DND-41 (cell line): ENCODE results near the gene DDX47.

Source experiments
- ATAC-seq: fragments of 200-7000 bp; cut with Tn5 transposase; 3 replicates; pipeline ENCODE4 v1.9.1; 2021; ENCODE audit warnings: low read depth; ENCODE audit not compliant: insufficient read depth
- DNase-seq: peaks from one replicate; pipeline ENCODE4 v3.0.0-alpha.2; 2020
- H2AFZ ChIP-seq: 2 replicates; pipeline ENCODE4 v1.6.0; 2012; ENCODE audit warnings: low read depth, low read length
- H3K27ac ChIP-seq: 2 replicates; pipeline ENCODE4 v1.5.1; 2012; ENCODE audit warnings: low read length, inconsistent platforms
- H3K27me3 ChIP-seq: fragments of 200-600 bp; sonication (generic); 2 replicates; pipeline ENCODE4 v1.6.0; 2012; ENCODE audit warnings: low read length, mild to moderate bottlenecking, inconsistent platforms; ENCODE audit not compliant: insufficient read depth, poor library complexity
- H3K36me3 ChIP-seq: 2 replicates; pipeline ENCODE4 v1.5.1; 2012; ENCODE audit warnings: low read length, inconsistent platforms; ENCODE audit not compliant: insufficient read depth
- H3K4me1 ChIP-seq: 2 replicates; pipeline ENCODE4 v1.5.1; 2012; ENCODE audit warnings: mild to moderate bottlenecking, low read length; ENCODE audit not compliant: insufficient read depth
- H3K4me2 ChIP-seq: 2 replicates; pipeline ENCODE4 v1.6.0; 2012; ENCODE audit warnings: mild to moderate bottlenecking, moderate library complexity, low read length, inconsistent platforms; ENCODE audit not compliant: insufficient read depth
- H3K4me3 ChIP-seq, 2 experiments: fragments of 200-600 bp in 1 of 2; shearing (Covaris generic) in 1 of 2; 2 replicates each; pipeline ENCODE4 v1.5.1; 2012 to 2016; ENCODE audit warnings: inconsistent platforms in 2 of 2, low read length in 2 of 2, mild to moderate bottlenecking in 2 of 2, low read depth in 1 of 2, moderate library complexity in 1 of 2
- H3K79me2 ChIP-seq: 2 replicates; pipeline ENCODE4 v1.6.0; 2012; ENCODE audit warnings: low read length, inconsistent platforms; ENCODE audit not compliant: insufficient read depth
- H3K9ac ChIP-seq: 2 replicates; pipeline ENCODE4 v1.6.0; 2012; ENCODE audit warnings: low read depth, mild to moderate bottlenecking, inconsistent platforms, low read length, moderate library complexity
- H3K9me3 ChIP-seq: 2 replicates; pipeline ENCODE4 v1.5.1; 2012; ENCODE audit warnings: low read length, moderate library complexity, mild to moderate bottlenecking, inconsistent platforms; ENCODE audit not compliant: insufficient read depth, severe bottlenecking
- H4K20me1 ChIP-seq: 2 replicates; pipeline ENCODE4 v1.6.0; 2012; ENCODE audit warnings: low read length; ENCODE audit not compliant: insufficient read depth
- CTCF ChIP-seq: IDR thresholded peaks from 2 replicates; pipeline ENCODE4 v1.5.1; 2012; ENCODE audit warnings: borderline replicate concordance, low read length, moderate library complexity, mild to moderate bottlenecking; ENCODE audit not compliant: poor library complexity, severe bottlenecking; ENCODE audit errors: extremely low read depth
- EZH2 ChIP-seq: IDR thresholded peaks from 3 replicates; pipeline ENCODE4 v1.6.1; 2012; ENCODE audit warnings: borderline replicate concordance, low read depth, mild to moderate bottlenecking, moderate library complexity, low read length, inconsistent platforms; ENCODE audit not compliant: severe bottlenecking

The DDX47 gene

GRCh38 chr12:12792421-12792820 is 20.7 kb upstream of the DDX47 start:
- H3K9me3 ChIP-seq, result no peaks in the 10 kb centered on the region
- TF ChIP-seq EZH2, result no peak
- peaks cover 2% of the 10 kb centered on the region for H3K79me2 ChIP-seq
- H2AFZ ChIP-seq, result no peak overlapping the region
- ATAC-seq, result no peak
- DNase-seq, result no peak
- no peaks in the 10 kb centered on the region for H3K27me3 ChIP-seq
- H4K20me1 ChIP-seq, result no peaks in the 10 kb centered on the region
- H3K4me1 ChIP-seq, result peaks cover 13% of the 10 kb centered on the region
- H3K36me3 ChIP-seq, result no peaks in the 10 kb centered on the region
- no peak overlapping the region for H3K27ac ChIP-seq
- no peak overlapping the region for H3K4me2 ChIP-seq
- H3K9ac ChIP-seq, result no peak overlapping the region
- no peak overlapping the region for H3K4me3 ChIP-seq

- TF ChIP-seq EZH2 (no peak), CTCF (no peak)
- Histone ChIP-seq H4K20me1 (no peaks in the 10 kb centered on the region), H3K36me3 (no peaks in the 10 kb centered on the region), H3K4me3 (no peak overlapping the region), H3K79me2 (no peaks in the 10 kb centered on the region), H3K27me3 (no peaks in the 10 kb centered on the region), H3K27ac (no peak overlapping the region), H3K4me1 (no peaks in the 10 kb centered on the region), H3K9me3 (no peaks in the 10 kb centered on the region), H3K4me2 (no peak overlapping the region), H2AFZ (no peak overlapping the region), H3K9ac (no peak overlapping the region)
- ATAC-seq, result no peak
- DNase-seq, result no peak
Observed at GRCh38 chr12:12794686-12795085, 18.5 kb upstream of the DDX47 start.

GRCh38 chr12:12796171-12796570 is 17.0 kb upstream of the DDX47 start:
- Histone ChIP-seq H4K20me1 (no peaks in the 10 kb centered on the region), H3K27me3 (no peaks in the 10 kb centered on the region), H3K4me3 (no peak overlapping the region), H3K4me1 (no peaks in the 10 kb centered on the region), H3K79me2 (no peaks in the 10 kb centered on the region), H3K9ac (no peak overlapping the region), H3K9me3 (no peaks in the 10 kb centered on the region), H3K36me3 (no peaks in the 10 kb centered on the region), H2AFZ (no peak overlapping the region), H3K27ac (no peak overlapping the region), H3K4me2 (no peak overlapping the region)
- DNase-seq (no peak), ATAC-seq (no peak)
- no peak for TF ChIP-seq CTCF
- TF ChIP-seq EZH2, result no peak

GRCh38 chr12:12796928-12797793 is 16.0 kb upstream of the DDX47 start:
- H2AFZ ChIP-seq, result no peak overlapping the region
- TF ChIP-seq EZH2, result no peak
- no peak for TF ChIP-seq CTCF

More at GRCh38 chr12:12796928-12797793, 16.0 kb upstream of the DDX47 start:
- Histone ChIP-seq H3K4me3 (no peak overlapping the region), H3K36me3 (no peaks in the 10 kb centered on the region), H4K20me1 (no peaks in the 10 kb centered on the region), H3K79me2 (no peaks in the 10 kb centered on the region), H3K27ac (no peak overlapping the region), H3K4me2 (no peak overlapping the region), H3K9ac (no peak overlapping the region), H3K27me3 (no peaks in the 10 kb centered on the region), H3K4me1 (no peaks in the 10 kb centered on the region), H3K9me3 (no peaks in the 10 kb centered on the region)
- DNase-seq (no peak), ATAC-seq (no peak)
